ENCODE measurements around the gene VPS4A. TPM values are rescaled to one million over a fixed set of nuclear protein-coding genes. Genes with fewer than 3 reads are reported as not detected.

VPS4A gene
- total and polyA plus RNA-seq, 2 of the 4 experiments (the other 2 are of a cell fraction) = 23.3 to 25.2 TPM

DNA sequence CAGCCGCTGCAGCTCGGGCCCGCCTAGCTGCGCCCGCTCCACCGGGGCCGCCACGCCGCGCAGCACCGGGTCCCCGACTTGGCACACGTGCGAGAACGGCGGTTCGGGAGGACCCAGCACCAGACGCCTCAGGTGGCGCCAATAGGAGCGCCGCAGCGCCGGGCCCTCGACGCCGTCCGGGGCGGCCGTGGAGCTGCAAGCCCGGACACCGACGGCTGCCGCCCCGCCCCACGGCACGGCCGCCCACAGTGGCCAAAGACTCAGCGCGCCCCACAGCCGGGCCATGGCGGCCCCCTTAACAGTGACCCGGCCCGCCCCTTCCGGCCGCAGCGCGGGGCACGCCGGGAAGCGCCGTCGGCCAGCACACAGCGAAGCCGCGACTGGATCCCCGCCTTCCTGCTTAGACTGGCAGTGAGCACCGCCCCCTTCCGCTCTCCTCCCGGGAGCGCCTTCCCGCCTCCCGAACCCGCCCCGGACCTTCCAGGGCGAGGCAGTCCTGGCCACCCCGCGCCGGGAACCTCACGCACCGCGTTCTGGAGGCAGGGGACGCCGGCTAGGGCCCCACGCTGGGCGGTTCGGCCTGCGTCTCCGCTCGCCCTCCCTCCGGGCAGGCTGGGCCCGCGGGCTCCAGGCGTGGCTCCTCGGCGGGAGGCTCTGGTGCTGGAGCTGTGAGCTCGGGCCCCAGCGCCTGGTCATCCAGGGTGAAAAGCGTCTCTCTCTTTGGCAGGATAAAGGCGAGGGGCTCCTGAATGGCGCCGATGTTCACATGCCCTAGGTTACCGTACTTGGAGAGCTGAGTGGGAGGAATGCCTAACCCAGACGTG is 19.3 kb downstream of the VPS4A start, which contains the start of gene PDF (continued):
- peak; percentile 27; the same call in 1 of the 2 replicates for TF ChIP-seq BHLHE40 (IDR thresholded peaks at IDR 0.05; ENCODE audit: low read depth, low read length)
- peak; percentile 64; the same call in 1 of the 2 replicates for TF ChIP-seq POLR2A (IDR thresholded peaks at IDR 0.05; ENCODE audit: low read depth, low read length)

DNA sequence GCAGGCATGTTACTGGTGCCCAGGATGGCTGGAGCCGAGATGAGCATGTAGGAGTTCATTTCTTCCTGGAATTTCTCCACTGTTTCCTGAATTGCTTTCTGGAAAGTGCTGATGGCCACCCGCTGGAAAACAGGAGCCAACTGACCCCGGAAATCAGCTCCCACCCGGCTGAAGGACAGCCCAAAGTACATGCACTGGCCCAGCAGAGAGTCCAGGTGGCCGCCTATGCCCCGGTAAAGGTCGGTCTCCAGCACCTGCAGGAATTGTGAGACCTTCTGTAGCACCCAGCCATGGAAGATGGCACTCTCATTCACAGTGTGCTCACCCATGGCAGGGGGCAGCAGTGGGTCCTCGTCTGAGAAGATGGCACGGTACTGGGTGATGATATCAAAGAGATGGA is 23.5 kb downstream of the VPS4A start:
- Histone ChIP-seq H3K4me2 (ENCODE audit: low read depth, low read length) (no peak overlapping the region), H2AK9ac (replicated peaks; ENCODE audit: low read depth, low read length, poor library complexity) (no peak overlapping the region), H3K4ac (ENCODE audit: low read depth, low read length) (no peak overlapping the region), H4K91ac (ENCODE audit: insufficient read depth, low read depth, low read length) (no peak overlapping the region), H2BK5ac (ENCODE audit: low read depth, low read length, poor library complexity, severe bottlenecking) (no peak overlapping the region), H4K20me1 (ENCODE audit: insufficient read depth, low read length) (peaks cover 2% of the 10 kb centered on the region), H3K27me3 (ENCODE audit: control insufficient read depth, insufficient read depth, low read length) (no peaks in the 10 kb centered on the region), H2AFZ (replicated peaks; ENCODE audit: low read length, poor library complexity) (no peak overlapping the region), H3K23ac (ENCODE audit: low read depth, low read length) (no peak overlapping the region), H3K14ac (replicated peaks; ENCODE audit: low read depth, low read length) (no peak overlapping the region), H3K9ac (ENCODE audit: low read depth, low read length) (no peak overlapping the region), H4K8ac (ENCODE audit: low read depth in 2 of 2, low read length in 2 of 2) (no peak overlapping the region), H3K36me3 (ENCODE audit: control insufficient read depth, insufficient read depth, low read length) (peaks cover 37% of the 10 kb centered on the region), H2BK120ac (ENCODE audit: low read depth, low read length) (no peak overlapping the region), H3K56ac (ENCODE audit: extremely low read depth, insufficient read depth, low read length) (no peak overlapping the region), H2BK15ac (ENCODE audit: low read depth, low read length) (no peak overlapping the region), H3K9me1 (ENCODE audit: insufficient read depth, low read length) (no peaks in the 10 kb centered on the region), H3K4me3 (ENCODE audit: insufficient read depth, low read depth, low read length) (no peak overlapping the region), H2BK20ac (ENCODE audit: low read depth, low read length) (no peak overlapping the region), H2AK5ac (ENCODE audit: low read depth, low read length) (no peak overlapping the region), H3K27ac (ENCODE audit: insufficient read depth, low read length) (no peak overlapping the region), H3K4me1 (ENCODE audit: control insufficient read depth, insufficient read depth, low read length) (peaks cover 3% of the 10 kb centered on the region), H3K79me1 (ENCODE audit: low read depth in 1 of 2, low read length in 2 of 2) (peaks cover 38 to 64% of the 10 kb centered on the region in 2 experiments), H3K18ac (ENCODE audit: low read depth, low read length) (no peak overlapping the region), H3K9me3 (ENCODE audit: control insufficient read depth, insufficient read depth, low read length) (no peaks in the 10 kb centered on the region), H4K5ac (ENCODE audit: low read depth, low read length) (no peak overlapping the region)
- ATAC-seq (ENCODE audit: low read depth) (no peak), DNase-seq (no peak)
- POLR2A ChIA-PET (ENCODE audit: unreplicated experiment) = no interaction called here
- TF ChIP-seq, protein P1, sequence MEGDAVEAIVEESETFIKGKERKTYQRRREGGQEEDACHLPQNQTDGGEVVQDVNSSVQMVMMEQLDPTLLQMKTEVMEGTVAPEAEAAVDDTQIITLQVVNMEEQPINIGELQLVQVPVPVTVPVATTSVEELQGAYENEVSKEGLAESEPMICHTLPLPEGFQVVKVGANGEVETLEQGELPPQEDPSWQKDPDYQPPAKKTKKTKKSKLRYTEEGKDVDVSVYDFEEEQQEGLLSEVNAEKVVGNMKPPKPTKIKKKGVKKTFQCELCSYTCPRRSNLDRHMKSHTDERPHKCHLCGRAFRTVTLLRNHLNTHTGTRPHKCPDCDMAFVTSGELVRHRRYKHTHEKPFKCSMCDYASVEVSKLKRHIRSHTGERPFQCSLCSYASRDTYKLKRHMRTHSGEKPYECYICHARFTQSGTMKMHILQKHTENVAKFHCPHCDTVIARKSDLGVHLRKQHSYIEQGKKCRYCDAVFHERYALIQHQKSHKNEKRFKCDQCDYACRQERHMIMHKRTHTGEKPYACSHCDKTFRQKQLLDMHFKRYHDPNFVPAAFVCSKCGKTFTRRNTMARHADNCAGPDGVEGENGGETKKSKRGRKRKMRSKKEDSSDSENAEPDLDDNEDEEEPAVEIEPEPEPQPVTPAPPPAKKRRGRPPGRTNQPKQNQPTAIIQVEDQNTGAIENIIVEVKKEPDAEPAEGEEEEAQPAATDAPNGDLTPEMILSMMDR (conservative IDR thresholded peaks at IDR 0.05; ENCODE audit: low read depth, low read length) = no peak
- TF ChIP-seq MXI1 (IDR thresholded peaks at IDR 0.05; ENCODE audit: borderline replicate concordance, low read depth, low read length) (no peak), RFX5 (IDR thresholded peaks at IDR 0.05; ENCODE audit: low read depth, low read length) (no peak), FOS (IDR thresholded peaks at IDR 0.05; ENCODE audit: low read depth, low read length) (no peak), RAD21 (IDR thresholded peaks at IDR 0.05; ENCODE audit: low read length) (no peak)
- in situ Hi-C loops (cut with MboI; ENCODE audit: low sequenced_read_pairs) = no loop called here
- intact Hi-C loops (cut with micrococcal nuclease) = no loop called here
- CTCF ChIA-PET = no interaction called here
- TSS peak; percentile 72 for BruUV-seq (replicated peaks)
- dilution Hi-C loops (cut with HindIII; ENCODE audit: low sequenced_read_pairs, unreplicated experiment) = no loop called here
- WGBS, 2 experiments (ENCODE audit: extremely low coverage in 2 of 2, insufficient read length in 1 of 2) = 99% methylated on average over 8 of the region's 9 CpGs; no CpG with 5 or more reads in 1 of the 2 experiments

Measured in IMR-90 (cell line).